ENCODE results near the gene USH2A.

USH2A gene

GRCh38 chr1:216270086-216270773 is 153.0 kb downstream of the USH2A start:
- no peak for DNase-seq

GRCh38 chr1:216261631-216262030 is 161.6 kb downstream of the USH2A start:
- DNase-seq, result no peak

- no peak for DNase-seq
These were observed 164.4 kb downstream of the USH2A start for GRCh38 chr1:216258856-216259255.

- no peak for DNase-seq
These were observed 164.9 kb downstream of the USH2A start for GRCh38 chr1:216258386-216258785.

- no peak for DNase-seq
These were observed 172.4 kb downstream of the USH2A start for GRCh38 chr1:216250861-216251260.

GRCh38 chr1:216248628-216249027 is 174.6 kb downstream of the USH2A start:
- no peak for DNase-seq

GRCh38 chr1:216247937-216248336 is 175.3 kb downstream of the USH2A start:
- DNase-seq, result no peak

- no peak for DNase-seq
These were observed 176.6 kb downstream of the USH2A start for GRCh38 chr1:216246577-216247203.

GRCh38 chr1:216238844-216239243 is 184.4 kb downstream of the USH2A start:
- DNase-seq, result no peak

- no peak for DNase-seq
These were observed 185.2 kb downstream of the USH2A start for GRCh38 chr1:216237927-216238542.

- DNase-seq, result no peak
These were observed 199.0 kb downstream of the USH2A start for GRCh38 chr1:216224233-216224632.

- DNase-seq, result no peak
These were observed 199.8 kb downstream of the USH2A start for GRCh38 chr1:216223486-216223885.

- DNase-seq, result no peak
These were observed 201.0 kb downstream of the USH2A start for GRCh38 chr1:216222288-216222687.

- DNase-seq, result peak; percentile 38
These were observed 202.0 kb downstream of the USH2A start for GRCh38 chr1:216221260-216221700.

GRCh38 chr1:216216305-216216704 is 206.9 kb downstream of the USH2A start:
- no peak for DNase-seq

- no peak for DNase-seq
These were observed 208.1 kb downstream of the USH2A start for GRCh38 chr1:216215169-216215568.

GRCh38 chr1:216212826-216213225 is 210.4 kb downstream of the USH2A start:
- DNase-seq, result no peak

- no peak for DNase-seq
These were observed 213.2 kb downstream of the USH2A start for GRCh38 chr1:216210081-216210480.

- no peak for DNase-seq
These were observed 214.1 kb downstream of the USH2A start for GRCh38 chr1:216209125-216209524.

- no peak for DNase-seq
These were observed 216.1 kb downstream of the USH2A start for GRCh38 chr1:216207154-216207553.

GRCh38 chr1:216205176-216205575 is 218.1 kb downstream of the USH2A start:
- no peak for DNase-seq

- DNase-seq, result no peak
These were observed 221.3 kb downstream of the USH2A start for GRCh38 chr1:216201946-216202345.

GRCh38 chr1:216200941-216201340 is 222.3 kb downstream of the USH2A start:
- DNase-seq, result no peak

- no peak for DNase-seq
These were observed 228.5 kb downstream of the USH2A start for GRCh38 chr1:216194721-216195120.

Data from NCI-H1417 treated with DMSO at 0.1 percent for 48 hours (cell line).